ENCODE results near the gene CCDC39.
A peak's percentile ranks its signal among the peaks of the same experiment; 100 is the strongest.
"Not testable (repeated sequence)": the region's sequence is repeated elsewhere in the genome, so short reads cannot be mapped to it uniquely, and the experiment has no call there.

The CCDC39 gene

GRCh38 chr3:180619723-180620122 is 59.6 kb downstream of the CCDC39 start:
- no peak for DNase-seq

- not testable (repeated sequence) for DNase-seq
These were observed 60.7 kb downstream of the CCDC39 start for GRCh38 chr3:180618563-180618962.

- DNase-seq: no peak
These were observed 62.2 kb downstream of the CCDC39 start for GRCh38 chr3:180617049-180617448.

- DNase-seq: no peak
These were observed 63.3 kb downstream of the CCDC39 start for GRCh38 chr3:180615954-180616353.

GRCh38 chr3:180612364-180612763 is 66.9 kb downstream of the CCDC39 start:
- DNase-seq: no peak

- no peak for DNase-seq
These were observed 68.3 kb downstream of the CCDC39 start for GRCh38 chr3:180611006-180611405.

- DNase-seq: peak; percentile 97
These were observed 77.3 kb downstream of the CCDC39 start, which contains the start of gene TTC14 for GRCh38 chr3:180601688-180602666. TTC14 (plus strand) TSS chr3:180602163; CDS start chr3:180602262, 99 bp downstream.

GRCh38 chr3:180600473-180600872 is 78.8 kb downstream of the CCDC39 start:
- no peak for DNase-seq

GRCh38 chr3:180595559-180595935 is 83.7 kb downstream of the CCDC39 start:
- no peak for DNase-seq

- peak; percentile 44 for DNase-seq
These were observed 84.4 kb downstream of the CCDC39 start for GRCh38 chr3:180594631-180595558.

- DNase-seq: not testable (repeated sequence)
These were observed 85.7 kb downstream of the CCDC39 start for GRCh38 chr3:180593631-180594030.

- no peak for DNase-seq
These were observed 88.9 kb downstream of the CCDC39 start for GRCh38 chr3:180590396-180590795.

- DNase-seq: no peak
These were observed 98.4 kb downstream of the CCDC39 start for GRCh38 chr3:180580934-180581333.

- DNase-seq: no peak
These were observed 103.7 kb downstream of the CCDC39 start for GRCh38 chr3:180575571-180575970.

GRCh38 chr3:180571831-180572598 is 107.3 kb downstream of the CCDC39 start:
- DNase-seq: peak; percentile 85

- peak; percentile 69 for DNase-seq
These were observed 109.1 kb downstream of the CCDC39 start for GRCh38 chr3:180570238-180570637.

GRCh38 chr3:180564676-180565075 is 114.6 kb downstream of the CCDC39 start:
- DNase-seq: no peak

Data from MV-4-11 (cell line).